ENCODE results near the gene CPNE2.
"Not testable (repeated sequence)": the region's sequence is repeated elsewhere in the genome, so short reads cannot be mapped to it uniquely, and the experiment has no call there.

The CPNE2 gene

DNA sequence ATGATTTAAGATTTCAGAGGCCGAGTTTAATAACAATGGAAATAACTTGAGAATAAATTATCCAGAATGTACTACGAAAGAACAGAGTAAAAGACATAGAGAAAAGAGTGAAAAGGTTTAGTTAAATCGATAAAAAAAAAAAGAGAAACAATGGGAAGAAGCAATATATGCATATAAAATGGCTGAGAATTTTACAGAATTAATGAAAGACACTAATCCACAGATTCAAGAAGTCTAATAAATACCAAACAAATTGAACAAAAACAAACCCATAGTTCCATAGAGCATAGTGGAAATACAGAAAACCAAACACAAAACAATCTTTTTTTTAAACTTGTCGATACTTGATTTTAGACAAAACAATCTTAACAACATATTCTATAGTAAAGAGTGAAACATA is 91.7 kb downstream of the CPNE2 start:
- ATAC-seq (replicated peaks) (no peak), DNase-seq (no peak)
- H3K27ac Mint-ChIP-seq: no peak overlapping the region
- H3K9me3 Mint-ChIP-seq: no peaks in the 10 kb centered on the region
- peaks cover 29 to 52% of the 10 kb centered on the region in 2 donors for H3K4me1 Mint-ChIP-seq
- H3K36me3 Mint-ChIP-seq: peaks cover 12 to 13% of the 10 kb centered on the region in 2 donors
- no peaks in the 10 kb centered on the region for H3K27me3 Mint-ChIP-seq
- peak overlapping the region; percentile 23 to 29 for H3K4me3 Mint-ChIP-seq

DNA sequence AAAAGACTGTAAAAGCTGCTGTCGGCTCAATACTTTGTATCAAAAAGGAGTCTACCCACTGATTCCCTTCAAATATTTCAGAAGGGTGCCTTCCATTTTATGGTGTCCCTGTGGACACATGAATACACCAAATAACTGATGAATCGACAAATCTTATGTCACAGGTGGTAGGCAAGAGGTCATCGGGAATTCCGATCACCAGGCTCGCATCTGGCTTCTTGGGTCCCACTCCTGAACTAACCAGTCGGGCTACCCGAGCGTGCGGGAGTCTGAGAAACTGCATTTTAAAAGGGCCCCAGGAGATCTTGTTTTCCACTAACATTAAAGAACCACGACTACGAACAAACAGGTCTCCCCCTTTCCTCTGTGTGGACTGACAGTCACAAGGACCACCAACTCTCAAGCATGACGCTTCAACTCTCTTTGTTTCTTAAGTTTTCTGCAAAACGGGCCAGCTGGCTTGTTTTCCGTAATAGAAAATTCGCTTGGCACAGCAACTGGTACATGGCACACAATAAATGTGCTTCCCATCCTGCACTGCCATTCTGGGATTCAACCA is 92.6 kb downstream of the CPNE2 start:
- Mint-ChIP-seq H3K27ac (peak overlapping the region; percentile 99), H3K4me3 (peak overlapping the region; percentile 92 to 98), H3K27me3 (no peaks in the 10 kb centered on the region), H3K4me1 (peaks cover 29 to 54% of the 10 kb centered on the region in 2 donors), H3K36me3 (peaks cover 12 to 13% of the 10 kb centered on the region in 2 donors), H3K9me3 (no peaks in the 10 kb centered on the region)
- no peak for ATAC-seq (replicated peaks)
- no peak for DNase-seq

DNA sequence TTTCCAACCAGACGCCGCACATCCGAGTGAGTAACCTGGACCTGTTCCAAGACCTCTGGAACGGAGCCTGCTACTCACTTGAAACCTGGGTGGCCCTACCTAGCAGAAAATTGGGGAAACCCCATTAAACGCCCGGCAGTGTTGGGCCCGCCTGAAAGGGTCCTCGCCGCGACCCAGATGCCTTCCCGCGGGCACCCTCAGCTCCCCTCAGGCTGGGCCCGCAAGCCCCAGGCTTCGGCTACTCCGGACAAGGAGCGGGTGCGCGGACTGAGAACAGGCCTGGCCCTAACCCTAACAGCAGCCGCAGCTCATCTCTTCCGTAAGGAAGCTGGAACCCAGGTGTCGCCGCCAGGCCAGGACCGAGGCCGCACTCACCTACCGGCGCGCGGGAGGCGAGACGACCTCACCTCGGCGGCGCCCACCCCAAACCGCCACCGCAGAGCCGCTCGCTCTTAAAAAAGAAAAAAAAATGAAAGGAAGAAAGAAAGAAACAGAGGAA is 93.1 kb downstream of the CPNE2 start:
- DNase-seq (no peak), ATAC-seq (replicated peaks) (peak; percentile 49 to 52)
- Mint-ChIP-seq H3K27ac (peak overlapping the region; percentile 99), H3K27me3 (no peaks in the 10 kb centered on the region), H3K4me3 (peak overlapping the region; percentile 92 to 98), H3K9me3 (no peaks in the 10 kb centered on the region), H3K36me3 (peaks cover 12 to 13% of the 10 kb centered on the region in 2 donors), H3K4me1 (peaks cover 29 to 54% of the 10 kb centered on the region in 2 donors)

DNA sequence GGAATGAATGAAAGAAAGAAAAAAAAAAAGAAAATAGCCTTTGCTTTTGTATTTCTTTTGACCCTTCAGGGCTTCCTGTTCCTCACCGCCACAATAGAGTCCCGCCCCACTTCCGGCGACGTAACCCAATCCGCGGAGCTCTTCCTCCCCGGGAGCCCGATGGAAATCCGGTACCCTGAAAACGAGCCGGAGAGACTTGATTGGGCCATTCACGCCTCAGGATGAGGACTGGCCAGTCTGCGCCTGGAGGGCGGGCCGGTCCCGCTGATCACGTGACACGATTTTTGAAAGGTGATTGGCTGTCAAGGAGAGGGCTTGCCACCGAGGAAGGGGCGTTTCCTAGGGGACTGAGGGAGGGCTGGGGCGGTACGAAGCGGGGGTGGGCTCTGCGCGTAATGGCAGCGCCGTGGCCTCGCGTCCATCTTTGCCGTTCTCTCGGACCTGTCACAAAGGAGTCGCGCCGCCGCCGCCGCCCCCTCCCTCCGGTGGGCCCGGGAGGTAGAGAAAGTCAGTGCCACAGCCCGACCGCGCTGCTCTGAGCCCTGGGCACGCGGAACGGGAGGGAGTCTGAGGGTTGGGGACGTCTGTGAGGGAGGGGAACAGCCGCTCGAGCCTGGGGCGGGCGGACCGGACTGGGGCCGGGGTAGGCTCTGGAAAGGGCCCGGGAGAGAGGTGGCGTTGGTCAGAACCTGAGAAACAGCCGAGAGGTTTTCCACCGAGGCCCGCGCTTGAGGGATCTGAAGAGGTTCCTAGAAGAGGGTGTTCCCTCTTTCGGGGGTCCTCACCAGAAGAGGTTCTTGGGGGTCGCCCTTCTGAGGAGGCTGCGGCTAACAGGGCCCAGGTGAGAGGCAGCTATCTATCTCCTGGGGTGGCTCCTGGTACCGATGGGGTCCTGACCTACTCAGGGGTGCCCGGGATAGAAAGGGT is 93.8 kb downstream of the CPNE2 start, which contains the start of the genes PSME3IP1 and RSPRY1:
TSS of gene PSME3IP1 (minus strand) at position 95 of the 927 bp plus-strand sequence. CDS start 12,185 bp downstream, outside the sequence.
TSS of gene RSPRY1 (plus strand) at position 385 of the 927 bp plus-strand sequence. CDS start 18,330 bp downstream, outside the sequence.
- ATAC-seq (replicated peaks) (peak; percentile 92 to 94), DNase-seq (peak; percentile 100)
- no peaks in the 10 kb centered on the region for H3K9me3 Mint-ChIP-seq
- no peaks in the 10 kb centered on the region for H3K27me3 Mint-ChIP-seq
- peaks cover 32 to 59% of the 10 kb centered on the region in 2 donors for H3K4me1 Mint-ChIP-seq
- peaks cover 12% of the 10 kb centered on the region in 2 donors for H3K36me3 Mint-ChIP-seq
- H3K27ac Mint-ChIP-seq: peak within 1 kb of the TSS; percentile 99
- H3K4me3 Mint-ChIP-seq: peak within 1 kb of the TSS; percentile 92 to 98

DNA sequence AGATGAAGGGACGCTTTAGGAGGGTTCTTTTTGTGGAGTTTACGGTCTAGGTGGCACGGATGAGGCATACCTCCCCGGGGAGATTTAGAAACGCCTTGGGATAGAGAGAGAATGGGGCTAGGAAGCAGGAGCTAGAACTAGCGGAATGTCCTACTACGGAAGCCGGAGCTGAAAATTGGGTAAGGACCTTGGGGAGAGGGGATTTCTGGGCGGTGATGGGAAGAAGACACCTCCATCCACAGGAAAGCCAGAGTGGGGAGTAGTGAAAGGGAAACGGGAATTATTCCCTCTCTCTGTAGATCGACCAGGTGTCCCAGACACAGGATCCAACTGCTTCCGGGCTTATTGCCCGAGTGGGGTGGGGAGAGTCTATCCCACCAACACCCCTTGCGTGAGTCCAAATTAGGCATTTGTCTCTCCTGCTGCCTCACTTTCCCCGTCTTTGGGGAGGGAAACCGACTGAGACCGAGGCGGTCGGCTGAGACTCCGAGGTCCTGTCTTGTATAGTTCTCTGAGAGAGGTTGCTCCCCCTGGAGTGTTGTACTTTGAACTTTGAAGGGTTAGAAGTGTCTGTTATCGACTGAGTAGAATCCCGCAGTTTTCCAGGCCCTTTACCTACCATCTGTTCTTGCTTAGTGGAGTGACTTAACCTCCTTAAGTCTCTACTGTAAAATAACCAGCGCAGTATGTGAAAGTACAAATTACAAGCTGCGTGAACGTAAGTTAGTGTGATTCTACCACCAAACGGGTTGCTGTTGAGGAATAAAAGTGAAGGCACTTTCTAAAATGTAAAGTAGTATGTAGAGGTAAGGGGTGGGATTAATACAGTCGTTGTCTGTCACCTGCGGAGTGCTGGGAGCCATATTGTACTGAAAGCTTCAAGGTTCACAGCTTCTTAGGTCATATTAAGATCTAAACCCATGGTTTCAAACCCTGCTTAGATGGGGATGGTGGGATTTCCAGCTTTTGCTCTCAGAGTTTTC is 94.8 kb downstream of the CPNE2 start:
- Mint-ChIP-seq H3K4me3 (peak overlapping the region; percentile 92 to 98), H3K4me1 (peaks cover 32 to 61% of the 10 kb centered on the region in 2 donors), H3K9me3 (no peaks in the 10 kb centered on the region), H3K27me3 (no peaks in the 10 kb centered on the region), H3K27ac (peak overlapping the region; percentile 99), H3K36me3 (peaks cover 9 to 10% of the 10 kb centered on the region in 2 donors)
- DNase-seq (no peak), ATAC-seq (replicated peaks) (peak in 1 of 2 donors; percentile 1)

DNA sequence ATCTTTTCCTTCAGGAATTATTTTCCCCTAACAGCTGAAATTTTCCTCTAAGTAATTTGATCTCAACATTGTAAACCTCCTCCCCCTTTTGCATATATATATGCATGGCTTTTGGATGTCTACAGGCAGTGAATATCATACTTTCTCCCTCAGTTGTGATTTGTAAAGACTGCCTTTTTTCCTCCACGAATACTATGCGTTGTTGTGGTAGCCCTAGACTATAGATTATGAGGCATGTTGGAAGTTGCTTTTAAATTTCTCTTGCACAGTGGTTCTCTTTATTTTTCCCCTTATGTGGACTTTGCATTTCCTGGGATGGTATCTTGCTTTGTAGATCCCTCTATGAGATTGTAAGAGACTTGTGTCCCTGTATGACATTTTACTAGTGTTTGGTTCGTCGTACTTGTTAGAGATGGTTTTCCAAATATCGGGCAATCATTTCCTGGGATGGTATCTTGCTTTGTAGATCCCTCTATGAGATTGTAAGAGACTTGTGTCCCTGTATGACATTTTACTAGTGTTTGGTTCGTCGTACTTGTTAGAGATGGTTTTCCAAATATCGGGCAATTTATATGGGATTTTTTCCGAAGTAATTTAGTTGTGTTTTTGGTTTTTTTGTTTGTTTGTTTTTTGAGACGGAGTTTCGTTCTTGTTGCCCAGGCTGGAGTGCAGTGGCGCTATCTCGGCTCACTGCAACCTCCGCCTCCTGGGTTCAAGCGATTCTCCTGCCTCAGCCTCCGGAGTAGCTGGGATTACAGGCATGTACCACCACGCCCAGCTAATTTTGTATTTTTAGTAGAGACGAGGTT is 95.7 kb downstream of the CPNE2 start:
- Mint-ChIP-seq H3K4me3 (peak overlapping the region; percentile 92 to 98), H3K36me3 (peaks cover 9 to 15% of the 10 kb centered on the region in 2 donors), H3K4me1 (peaks cover 28 to 65% of the 10 kb centered on the region in 2 donors)
- not testable (repeated sequence) for H3K27ac Mint-ChIP-seq; H3K9me3 Mint-ChIP-seq; ATAC-seq (replicated peaks); H3K27me3 Mint-ChIP-seq; DNase-seq

DNA sequence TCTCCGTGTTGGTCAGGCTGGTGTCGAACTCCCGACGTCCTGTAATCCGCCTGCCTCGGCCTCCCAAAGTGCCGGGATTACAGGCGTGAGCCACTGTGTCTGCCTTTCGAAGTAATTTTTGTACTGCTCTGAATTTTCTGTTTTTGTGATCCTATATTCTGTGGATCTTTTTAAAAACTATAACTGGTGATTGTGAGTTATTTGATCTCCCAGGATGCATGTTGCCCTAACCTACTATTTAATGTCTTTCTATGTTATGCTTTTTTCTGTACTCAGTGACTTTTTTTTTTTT is 96.3 kb downstream of the CPNE2 start:
- Mint-ChIP-seq H3K27me3 (no peaks in the 10 kb centered on the region), H3K27ac (no peak overlapping the region), H3K4me3 (no peak overlapping the region), H3K9me3 (no peaks in the 10 kb centered on the region), H3K36me3 (peaks cover 9 to 18% of the 10 kb centered on the region in 2 donors), H3K4me1 (peaks cover 27 to 65% of the 10 kb centered on the region in 2 donors)
- no peak for ATAC-seq (replicated peaks)
- DNase-seq: no peak

DNA sequence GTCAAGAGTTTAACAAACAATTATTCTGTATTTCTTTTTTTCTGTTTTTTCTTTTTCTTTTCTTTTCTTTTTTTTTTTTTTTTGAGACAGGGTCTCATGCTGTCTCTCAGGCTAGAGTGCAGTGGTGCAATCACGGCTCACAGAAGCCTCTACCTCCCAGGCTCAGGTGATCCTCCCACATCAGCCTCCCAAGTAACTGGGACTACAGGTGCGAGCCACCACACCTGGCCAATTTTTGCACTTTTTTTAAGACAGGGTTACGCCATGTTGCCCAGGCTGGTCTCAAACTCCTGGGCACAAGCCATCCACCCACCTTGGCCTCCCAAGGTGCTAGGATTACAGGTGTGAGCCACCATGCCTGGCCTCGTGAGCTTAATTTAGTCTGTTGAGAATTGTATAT is 97.1 kb downstream of the CPNE2 start:
- Mint-ChIP-seq H3K36me3 (peaks cover 10 to 18% of the 10 kb centered on the region in 2 donors), H3K4me1 (peaks cover 25 to 65% of the 10 kb centered on the region in 2 donors)
- DNase-seq; H3K4me3 Mint-ChIP-seq; H3K9me3 Mint-ChIP-seq; H3K27me3 Mint-ChIP-seq; ATAC-seq (replicated peaks); H3K27ac Mint-ChIP-seq: not testable (repeated sequence)

DNA sequence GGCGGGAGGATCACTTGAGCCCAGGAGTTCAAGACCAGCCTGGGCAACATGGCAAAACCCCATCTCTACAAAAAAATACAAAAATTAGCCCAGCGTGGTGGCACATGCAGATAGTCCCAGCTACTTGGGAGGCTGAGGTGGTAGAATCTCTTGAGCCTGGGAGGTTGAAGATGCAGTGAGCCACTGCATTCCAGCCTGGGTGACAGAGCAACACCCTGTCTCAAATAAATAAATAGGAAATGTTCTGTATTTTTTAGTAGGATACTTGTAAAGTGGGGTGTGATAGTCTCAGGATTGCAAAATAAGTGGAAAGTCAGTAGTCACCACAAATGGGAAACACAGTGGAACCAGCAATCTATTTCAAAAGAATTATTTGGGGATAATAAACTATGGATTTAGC is 97.8 kb downstream of the CPNE2 start:
- Mint-ChIP-seq H3K4me3 (no peak overlapping the region), H3K27ac (no peak overlapping the region), H3K4me1 (peaks cover 18 to 60% of the 10 kb centered on the region in 2 donors), H3K36me3 (peaks cover 11 to 17% of the 10 kb centered on the region in 2 donors), H3K9me3 (no peaks in the 10 kb centered on the region), H3K27me3 (no peaks in the 10 kb centered on the region)
- no peak for DNase-seq
- no peak for ATAC-seq (replicated peaks)

DNA sequence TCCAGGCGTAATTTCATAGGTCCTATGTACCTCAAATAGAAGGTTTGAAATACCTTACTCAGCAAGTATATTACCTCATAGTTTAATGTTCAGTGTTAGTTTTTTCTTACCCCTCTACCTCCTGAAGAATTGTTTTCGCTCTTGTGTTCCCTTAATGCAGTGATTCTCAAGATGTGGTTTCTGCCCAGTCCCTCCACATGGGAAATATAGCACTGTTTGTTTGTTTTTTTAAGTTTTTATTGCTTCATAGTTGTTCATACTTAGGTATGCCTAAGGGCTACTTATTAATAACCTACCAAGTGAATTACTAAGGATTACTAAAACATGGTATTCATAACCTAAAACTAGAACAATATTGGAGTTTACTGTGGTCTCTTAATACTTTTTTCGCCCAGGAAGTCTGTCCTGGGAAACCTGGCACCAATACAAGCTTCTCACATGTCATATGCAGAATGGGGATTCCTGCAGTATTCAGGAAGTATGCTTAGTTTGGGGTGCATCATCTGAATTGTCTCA is 98.7 kb downstream of the CPNE2 start:
- Mint-ChIP-seq H3K4me3 (no peak overlapping the region), H3K4me1 (peaks cover 17 to 58% of the 10 kb centered on the region in 2 donors), H3K27me3 (no peaks in the 10 kb centered on the region), H3K36me3 (peaks cover 12 to 16% of the 10 kb centered on the region in 2 donors), H3K27ac (no peak overlapping the region), H3K9me3 (no peaks in the 10 kb centered on the region)
- ATAC-seq (replicated peaks) (no peak), DNase-seq (no peak)

DNA sequence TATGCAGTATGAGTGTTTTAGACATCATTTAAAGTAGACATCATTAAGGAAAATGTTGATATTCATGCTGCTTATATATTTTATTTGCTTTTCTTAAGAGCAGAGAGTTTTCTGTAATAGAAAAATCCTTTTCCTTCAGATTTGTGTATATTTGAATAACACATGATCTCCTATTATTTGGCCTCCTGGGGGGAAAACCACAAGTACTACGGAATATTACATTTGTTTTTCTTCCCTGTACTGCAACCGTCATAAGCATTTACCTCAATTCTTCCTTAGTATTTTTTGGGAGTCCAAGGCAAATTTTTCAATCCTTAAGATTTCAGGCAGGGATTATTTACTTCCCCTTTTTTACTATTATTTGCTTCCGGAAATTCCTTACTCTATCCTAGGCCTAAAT is 99.8 kb downstream of the CPNE2 start:
- no peak for ATAC-seq (replicated peaks)
- Mint-ChIP-seq H3K27ac (no peak overlapping the region), H3K4me1 (peaks cover 19 to 52% of the 10 kb centered on the region in 2 donors)

DNA sequence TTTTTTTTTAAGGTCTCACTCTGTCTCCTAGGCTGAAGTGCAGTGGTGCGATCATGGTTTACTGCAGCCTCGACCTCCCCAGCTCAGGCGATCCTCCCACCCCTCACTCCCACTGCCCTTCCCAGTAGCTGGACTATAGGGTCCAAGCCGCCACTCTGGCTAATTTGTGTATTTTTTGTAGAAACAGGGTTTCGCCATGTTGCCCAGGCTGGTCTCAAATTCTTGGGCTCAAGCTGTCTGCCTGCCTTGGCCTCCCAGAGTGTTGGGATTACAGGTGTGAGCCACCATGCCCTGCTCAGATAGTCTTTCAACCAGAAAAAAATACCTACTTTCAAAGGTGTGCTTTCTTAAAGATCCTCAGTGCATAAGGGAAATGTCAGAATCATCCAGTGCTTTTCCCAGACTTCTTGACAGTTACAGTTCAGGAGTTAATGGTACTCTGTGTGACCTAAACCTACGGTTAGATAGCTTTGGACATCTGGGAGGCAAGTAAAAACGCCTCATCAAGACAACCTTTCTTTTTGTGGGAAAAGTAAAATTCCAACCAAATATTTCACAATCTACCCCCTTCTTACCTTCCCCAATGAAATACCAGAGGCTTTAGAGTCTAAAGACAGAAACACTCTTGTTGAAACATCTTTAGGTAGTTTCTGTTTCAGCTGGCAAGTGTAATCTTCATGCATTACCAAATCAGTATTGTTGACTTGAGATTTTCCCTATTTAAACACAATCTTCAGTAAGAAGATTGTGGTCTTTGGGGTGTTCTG is 100.5 kb downstream of the CPNE2 start:
- no peak for ATAC-seq (replicated peaks)
- Mint-ChIP-seq H3K36me3 (peaks cover 10 to 17% of the 10 kb centered on the region in 2 donors), H3K4me3 (no peak overlapping the region), H3K27ac (no peak overlapping the region), H3K9me3 (no peaks in the 10 kb centered on the region), H3K4me1 (peaks cover 14 to 45% of the 10 kb centered on the region in 2 donors), H3K27me3 (no peaks in the 10 kb centered on the region)
- no peak for DNase-seq

More for the DNA sequence above, 99.8 kb downstream of the CPNE2 start:
- Mint-ChIP-seq H3K27me3 (no peaks in the 10 kb centered on the region), H3K36me3 (peaks cover 9 to 17% of the 10 kb centered on the region in 2 donors), H3K9me3 (no peaks in the 10 kb centered on the region), H3K4me3 (no peak overlapping the region)
- DNase-seq: no peak

Data from stimulated activated naive B cell treated with anti-CD40 and anti-IgM and Interleukin-4, amounts not matched to agents 10 μg/mL and 1 μg/mL and 100 μg/mL, for 72 hours (primary cell).